ENCODE results near the gene IGF1R. TPM values are rescaled to one million over a fixed set of nuclear protein-coding genes. Genes with fewer than 3 reads are reported as not detected.

IGF1R gene
- total RNA-seq, 1 experiment from 2014 or later = 16.3 TPM

GRCh38 chr15:98844261-98844660 lies 195.9 kb downstream of the IGF1R start:
- POLR2A ChIA-PET = interaction anchor here (0.6 kb wide), 1 partner anchor 309 kb away, joined by 3 read pairs; no protein-coding TSS in a partner anchor
- Histone ChIP-seq H3K27ac (ENCODE audit: low read depth, low read length) (no peak overlapping the region), H3K4me1 (ENCODE audit: control insufficient read depth in 1 of 2, insufficient read depth in 2 of 2, low read length in 2 of 2) (peaks cover 0 to 3% of the 10 kb centered on the region in 2 experiments; a peak in 1 of 4 replicates), H3K4me3 (replicated peaks in 1 of 2; ENCODE audit: low read depth in 1 of 2, low read length in 2 of 2) (no peak overlapping the region), H3K79me2 (ENCODE audit: insufficient read depth, low read length) (no peaks in the 10 kb centered on the region), H3K9me2 (ENCODE audit: insufficient read depth) (no peaks in the 10 kb centered on the region), H4K20me1 (ENCODE audit: insufficient read depth) (no peaks in the 10 kb centered on the region), H2AFZ (ENCODE audit: low read depth, low read length, poor library complexity, severe bottlenecking) (no peak overlapping the region), H3K9ac (ENCODE audit: low read length) (no peak overlapping the region), H3K9me3 (ENCODE audit: control insufficient read depth in 1 of 2, insufficient read depth in 1 of 2, low read depth in 1 of 2, low read length in 2 of 2) (no peaks in the 10 kb centered on the region), H3K36me3 (ENCODE audit: control insufficient read depth in 1 of 2, insufficient read depth in 2 of 2, low read length in 2 of 2) (no peaks in the 10 kb centered on the region), H3K4me2 (ENCODE audit: low read length) (no peak overlapping the region), H3K27me3 (ENCODE audit: insufficient read depth, low read length) (no peaks in the 10 kb centered on the region)
- intact Hi-C loops (cut with micrococcal nuclease) = no loop called here
- RAD21 ChIA-PET (ENCODE audit: low non-redundant PET in 1 of 2, low total read pairs in 2 of 2, uncharacterized antibody in 2 of 2, unreplicated experiment in 2 of 2) = no interaction called here
- CTCF ChIA-PET = no interaction called here
- DNase-seq (ENCODE audit: low read depth, low spot score) (no peak), ATAC-seq (no peak)
- TF ChIP-seq ZFX (IDR thresholded peaks at IDR 0.05) (no peak), EZH2phosphoT487 (IDR thresholded peaks at IDR 0.05; ENCODE audit: borderline replicate concordance) (no peak), CTCF (IDR thresholded peaks at IDR 0.05 in 2 of 3, conservative IDR thresholded peaks at IDR 0.05 in 1 of 3; ENCODE audit: borderline replicate concordance in 1 of 3, insufficient read depth in 1 of 3, low read depth in 2 of 3, low read length in 2 of 3) (no peak), EZH2 (IDR thresholded peaks at IDR 0.05) (no peak), ZBTB33 (IDR thresholded peaks at IDR 0.05; ENCODE audit: extremely low read depth, insufficient replicate concordance, low read length) (no peak), ATF3 (IDR thresholded peaks at IDR 0.05) (no peak), TCF7L2 (IDR thresholded peaks at IDR 0.05; ENCODE audit: borderline replicate concordance, extremely low read depth, insufficient read depth, insufficient read length) (no peak), EGR1 (IDR thresholded peaks at IDR 0.05; ENCODE audit: low read depth) (no peak), FOSL1 (IDR thresholded peaks at IDR 0.05; ENCODE audit: low read depth) (no peak), REST (IDR thresholded peaks at IDR 0.05; ENCODE audit: low read depth) (no peak)
- BruUV-seq (replicated peaks) = no TSS peak
